H1 (cell line): Measurements from ENCODE around the gene CLEC14A. TPM values are rescaled to one million over a fixed set of nuclear protein-coding genes. Genes with fewer than 3 reads are reported as not detected.

ENCODE experiments used
- CBX8 ChIP-seq: fragments of 300-800, 300-1000 bp; sonication (generic); IDR thresholded peaks from 2 replicates; pipeline ENCODE4 v1.7.1; 2016; ENCODE audit warnings: low read depth, low read length, borderline replicate concordance
- FOSL1 ChIP-seq: IDR thresholded peaks from 2 replicates; pipeline ENCODE4 v1.6.1; 2011; ENCODE audit warnings: mild to moderate bottlenecking, low read depth, low read length, moderate library complexity; ENCODE audit not compliant: insufficient read depth
- KDM1A ChIP-seq: fragments of 200-600, 300-600 bp; sonication (generic); IDR thresholded peaks from 2 replicates; pipeline ENCODE4 v1.7.1; 2016; ENCODE audit warnings: mild to moderate bottlenecking, low read length, borderline replicate concordance
- SIN3A ChIP-seq, 2 experiments: IDR thresholded peaks in 1 of 2; conservative IDR thresholded peaks in 1 of 2; 2 replicates each; pipeline ENCODE4 v1.6.1; 2011 to 2012; ENCODE audit warnings: low read length in 2 of 2, improper control_type of control experiment in 1 of 2, low read depth in 1 of 2, mild to moderate bottlenecking in 1 of 2
- TEAD4 ChIP-seq: IDR thresholded peaks from 2 replicates; pipeline ENCODE4 v1.6.1; 2012; ENCODE audit warnings: low read depth, low read length, inconsistent platforms, mixed read lengths
- polyA plus RNA-seq, 7 experiments: library from polyadenylated mRNA; depleted of rRNA in 3 of 7; stranded (reverse) in 5 of 7; unstranded in 2 of 7; fragments of >200 nt in 5 of 7; fragments of 200-250 nt in 2 of 7; gene quantifications; 1 replicate in 5 of 7; 2 replicates in 1 of 7; 4 replicates in 1 of 7; pipeline versions ENCODE4 v1.2.1 to v1.2.3, GENCODE V29; 2011 to 2013; ENCODE audit warnings: missing spikeins in 2 of 7, mixed read lengths in 2 of 7
- total RNA-seq: library from RNA; stranded (reverse); fragmentation: NEBNext Ultra II Directional; extraction: Animal tissue kit (Norgen Biotek cat#: 25700); gene quantifications from 2 replicates; pipeline ENCODE4 v1.2.1, GENCODE V29; 2021
- TF ChIP-seq, protein P1 (sequence below): fragments of 300-600 bp; sonication (generic); IDR thresholded peaks from 2 replicates; pipeline ENCODE4 v1.7.1; 2012; ENCODE audit warnings: low read length, moderate library complexity, mild to moderate bottlenecking, inconsistent platforms; ENCODE audit not compliant: insufficient replicate concordance
- TF ChIP-seq, protein P2 (sequence below): IDR thresholded peaks from 2 replicates; pipeline ENCODE4 v1.6.1; 2012; ENCODE audit warnings: inconsistent platforms

CLEC14A gene
- total and polyA plus RNA-seq, 2 of the 8 experiments (the other 6 are each of a cell fraction or from before 2014, with no cell fraction given), result 0.09 to 0.13 TPM

DNA sequence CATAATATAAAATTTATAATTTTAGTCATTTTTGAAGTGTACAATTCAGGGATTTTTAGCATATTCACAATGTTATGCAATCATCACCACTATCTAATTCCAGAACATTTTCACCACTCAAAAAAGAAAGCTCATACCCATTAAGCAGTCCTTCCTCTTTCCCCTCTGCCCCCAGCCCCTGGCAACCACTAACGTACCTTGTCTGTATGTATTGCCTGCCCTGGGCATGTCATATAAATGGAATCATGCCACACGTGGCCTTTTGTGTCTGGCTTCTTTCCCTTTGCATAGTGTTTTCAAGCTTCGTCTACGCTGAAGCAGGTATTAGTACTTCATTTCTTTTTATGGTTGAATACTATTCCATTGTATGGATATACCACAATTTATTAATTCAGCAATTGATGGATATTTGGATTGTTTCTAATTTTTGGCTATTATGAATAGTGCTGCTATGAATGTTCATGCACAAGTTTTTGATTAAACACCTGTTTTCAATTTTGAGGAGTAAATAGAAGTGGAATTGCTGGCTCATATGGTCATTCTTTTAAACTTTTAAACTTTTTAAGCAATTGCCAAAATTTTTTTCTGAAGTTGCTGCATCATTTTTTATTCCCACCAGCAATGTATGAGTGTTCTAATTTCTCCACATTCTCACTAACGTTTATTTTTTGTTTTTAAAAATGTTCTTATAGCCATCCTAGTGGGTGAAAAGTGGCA lies 49.8 kb downstream of the CLEC14A start (continued):
- TF ChIP-seq, protein P1, sequence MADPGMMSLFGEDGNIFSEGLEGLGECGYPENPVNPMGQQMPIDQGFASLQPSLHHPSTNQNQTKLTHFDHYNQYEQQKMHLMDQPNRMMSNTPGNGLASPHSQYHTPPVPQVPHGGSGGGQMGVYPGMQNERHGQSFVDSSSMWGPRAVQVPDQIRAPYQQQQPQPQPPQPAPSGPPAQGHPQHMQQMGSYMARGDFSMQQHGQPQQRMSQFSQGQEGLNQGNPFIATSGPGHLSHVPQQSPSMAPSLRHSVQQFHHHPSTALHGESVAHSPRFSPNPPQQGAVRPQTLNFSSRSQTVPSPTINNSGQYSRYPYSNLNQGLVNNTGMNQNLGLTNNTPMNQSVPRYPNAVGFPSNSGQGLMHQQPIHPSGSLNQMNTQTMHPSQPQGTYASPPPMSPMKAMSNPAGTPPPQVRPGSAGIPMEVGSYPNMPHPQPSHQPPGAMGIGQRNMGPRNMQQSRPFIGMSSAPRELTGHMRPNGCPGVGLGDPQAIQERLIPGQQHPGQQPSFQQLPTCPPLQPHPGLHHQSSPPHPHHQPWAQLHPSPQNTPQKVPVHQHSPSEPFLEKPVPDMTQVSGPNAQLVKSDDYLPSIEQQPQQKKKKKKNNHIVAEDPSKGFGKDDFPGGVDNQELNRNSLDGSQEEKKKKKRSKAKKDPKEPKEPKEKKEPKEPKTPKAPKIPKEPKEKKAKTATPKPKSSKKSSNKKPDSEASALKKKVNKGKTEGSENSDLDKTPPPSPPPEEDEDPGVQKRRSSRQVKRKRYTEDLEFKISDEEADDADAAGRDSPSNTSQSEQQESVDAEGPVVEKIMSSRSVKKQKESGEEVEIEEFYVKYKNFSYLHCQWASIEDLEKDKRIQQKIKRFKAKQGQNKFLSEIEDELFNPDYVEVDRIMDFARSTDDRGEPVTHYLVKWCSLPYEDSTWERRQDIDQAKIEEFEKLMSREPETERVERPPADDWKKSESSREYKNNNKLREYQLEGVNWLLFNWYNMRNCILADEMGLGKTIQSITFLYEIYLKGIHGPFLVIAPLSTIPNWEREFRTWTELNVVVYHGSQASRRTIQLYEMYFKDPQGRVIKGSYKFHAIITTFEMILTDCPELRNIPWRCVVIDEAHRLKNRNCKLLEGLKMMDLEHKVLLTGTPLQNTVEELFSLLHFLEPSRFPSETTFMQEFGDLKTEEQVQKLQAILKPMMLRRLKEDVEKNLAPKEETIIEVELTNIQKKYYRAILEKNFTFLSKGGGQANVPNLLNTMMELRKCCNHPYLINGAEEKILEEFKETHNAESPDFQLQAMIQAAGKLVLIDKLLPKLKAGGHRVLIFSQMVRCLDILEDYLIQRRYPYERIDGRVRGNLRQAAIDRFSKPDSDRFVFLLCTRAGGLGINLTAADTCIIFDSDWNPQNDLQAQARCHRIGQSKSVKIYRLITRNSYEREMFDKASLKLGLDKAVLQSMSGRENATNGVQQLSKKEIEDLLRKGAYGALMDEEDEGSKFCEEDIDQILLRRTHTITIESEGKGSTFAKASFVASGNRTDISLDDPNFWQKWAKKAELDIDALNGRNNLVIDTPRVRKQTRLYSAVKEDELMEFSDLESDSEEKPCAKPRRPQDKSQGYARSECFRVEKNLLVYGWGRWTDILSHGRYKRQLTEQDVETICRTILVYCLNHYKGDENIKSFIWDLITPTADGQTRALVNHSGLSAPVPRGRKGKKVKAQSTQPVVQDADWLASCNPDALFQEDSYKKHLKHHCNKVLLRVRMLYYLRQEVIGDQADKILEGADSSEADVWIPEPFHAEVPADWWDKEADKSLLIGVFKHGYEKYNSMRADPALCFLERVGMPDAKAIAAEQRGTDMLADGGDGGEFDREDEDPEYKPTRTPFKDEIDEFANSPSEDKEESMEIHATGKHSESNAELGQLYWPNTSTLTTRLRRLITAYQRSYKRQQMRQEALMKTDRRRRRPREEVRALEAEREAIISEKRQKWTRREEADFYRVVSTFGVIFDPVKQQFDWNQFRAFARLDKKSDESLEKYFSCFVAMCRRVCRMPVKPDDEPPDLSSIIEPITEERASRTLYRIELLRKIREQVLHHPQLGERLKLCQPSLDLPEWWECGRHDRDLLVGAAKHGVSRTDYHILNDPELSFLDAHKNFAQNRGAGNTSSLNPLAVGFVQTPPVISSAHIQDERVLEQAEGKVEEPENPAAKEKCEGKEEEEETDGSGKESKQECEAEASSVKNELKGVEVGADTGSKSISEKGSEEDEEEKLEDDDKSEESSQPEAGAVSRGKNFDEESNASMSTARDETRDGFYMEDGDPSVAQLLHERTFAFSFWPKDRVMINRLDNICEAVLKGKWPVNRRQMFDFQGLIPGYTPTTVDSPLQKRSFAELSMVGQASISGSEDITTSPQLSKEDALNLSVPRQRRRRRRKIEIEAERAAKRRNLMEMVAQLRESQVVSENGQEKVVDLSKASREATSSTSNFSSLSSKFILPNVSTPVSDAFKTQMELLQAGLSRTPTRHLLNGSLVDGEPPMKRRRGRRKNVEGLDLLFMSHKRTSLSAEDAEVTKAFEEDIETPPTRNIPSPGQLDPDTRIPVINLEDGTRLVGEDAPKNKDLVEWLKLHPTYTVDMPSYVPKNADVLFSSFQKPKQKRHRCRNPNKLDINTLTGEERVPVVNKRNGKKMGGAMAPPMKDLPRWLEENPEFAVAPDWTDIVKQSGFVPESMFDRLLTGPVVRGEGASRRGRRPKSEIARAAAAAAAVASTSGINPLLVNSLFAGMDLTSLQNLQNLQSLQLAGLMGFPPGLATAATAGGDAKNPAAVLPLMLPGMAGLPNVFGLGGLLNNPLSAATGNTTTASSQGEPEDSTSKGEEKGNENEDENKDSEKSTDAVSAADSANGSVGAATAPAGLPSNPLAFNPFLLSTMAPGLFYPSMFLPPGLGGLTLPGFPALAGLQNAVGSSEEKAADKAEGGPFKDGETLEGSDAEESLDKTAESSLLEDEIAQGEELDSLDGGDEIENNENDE, result no peak
- TF ChIP-seq CBX8, result no peak
- TF ChIP-seq, protein P2, sequence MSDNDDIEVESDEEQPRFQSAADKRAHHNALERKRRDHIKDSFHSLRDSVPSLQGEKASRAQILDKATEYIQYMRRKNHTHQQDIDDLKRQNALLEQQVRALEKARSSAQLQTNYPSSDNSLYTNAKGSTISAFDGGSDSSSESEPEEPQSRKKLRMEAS, result no peak
- TF ChIP-seq TEAD4, result no peak
- TF ChIP-seq FOSL1, result no peak
- no peak for TF ChIP-seq SIN3A (conservative IDR thresholded peaks at IDR 0.05 in 1 of 2, IDR thresholded peaks at IDR 0.05 in 1 of 2; ENCODE audit: low read depth in 1 of 2, low read length in 2 of 2)
- 0 out of 2 replicates have a peak, but pooled peaks have one; percentile 23 for TF ChIP-seq KDM1A
